K562 (cell line): ENCODE data around the gene TMEM131. TPM values are rescaled to one million over a fixed set of nuclear protein-coding genes. Genes with fewer than 3 reads are reported as not detected.

Experiments
- ATAC-seq: fragments of 200-7000 bp; cut with Tn5 transposase; 3 replicates; pipeline ENCODE4 v1.9.1; 2020; ENCODE audit warnings: moderate library complexity
- BruUV-seq: library from RNA; stranded (reverse); fragments of 400-500 nt; replicated peaks from 2 replicates; lab custom pipeline; 2021; lab: Mats Ljungman, UMichigan
- CTCF ChIA-PET: fragments of 300-600 bp; formaldehyde crosslinking; extraction: SDS; loops from one replicate; lab custom pipeline; 2021; ENCODE audit warnings: low intra/inter-chr PET ratio; lab: Yijun Ruan, JAX
- POLR2A ChIA-PET: fragments of 300-600, 350-650 bp; sonication (Branson Sonifier 250); formaldehyde crosslinking; extraction: SDS; loops from one replicate; lab custom pipeline; 2021; ENCODE audit warnings: antibody characterized with exemption, inconsistent platforms; lab: Yijun Ruan, JAX
- DNase-seq, 4 experiments: peaks; one replicate each; pipeline versions ENCODE4 v3.0.0 to v3.0.0-alpha.2; 2011 to 2018; ENCODE audit warnings: low spot score in 3 of 4, mixed read lengths in 3 of 4; ENCODE audit errors: extremely low read depth in 1 of 4
- FAIRE-seq: peaks from 2 replicates; lab custom pipeline; 2011; peaks lifted over from hg19 to GRCh38; lab: Jason Lieb, UNC
- H2AFZ ChIP-seq: 2 replicates; pipeline ENCODE4 v1.6.0; 2011; ENCODE audit warnings: low read depth, low read length, control low read depth, inconsistent platforms
- H3K27ac ChIP-seq: fragments of 200-600 bp; 3 replicates; pipeline ENCODE4 v1.8.0; 2011; ENCODE audit warnings: low read depth, mild to moderate bottlenecking, control low read depth, inconsistent platforms, low read length, moderate library complexity, mixed read lengths; ENCODE audit errors: extremely low read depth
- H3K27me3 ChIP-seq, 2 experiments: fragments of 300-600 bp in 1 of 2; 2 replicates in 1 of 2; 3 replicates in 1 of 2; pipeline versions ENCODE4 v1.6.0 to v1.8.0; 2011; ENCODE audit warnings: inconsistent platforms in 2 of 2, low read length in 2 of 2, mild to moderate bottlenecking in 1 of 2, mixed read lengths in 1 of 2, moderate library complexity in 1 of 2; ENCODE audit not compliant: control insufficient read depth in 2 of 2, insufficient read depth in 2 of 2
- H3K36me3 ChIP-seq: fragments of 300-600 bp; 3 replicates; pipeline ENCODE4 v1.8.0; 2011; ENCODE audit warnings: mild to moderate bottlenecking, low read length, inconsistent platforms; ENCODE audit not compliant: control insufficient read depth, insufficient read depth
- H3K4me1 ChIP-seq, 2 experiments: fragments of 200-600 bp in 1 of 2; replicated peaks in 1 of 2; 2 replicates in 1 of 2; 3 replicates in 1 of 2; pipeline versions ENCODE4 v1.5.1 to v1.8.0; 2011; ENCODE audit warnings: inconsistent platforms in 2 of 2, low read length in 2 of 2, mild to moderate bottlenecking in 1 of 2, mixed read lengths in 1 of 2, moderate library complexity in 1 of 2; ENCODE audit not compliant: control insufficient read depth in 2 of 2, insufficient read depth in 2 of 2
- H3K4me2 ChIP-seq: 2 replicates; pipeline ENCODE4 v1.6.1; 2011; ENCODE audit warnings: low read length, control low read depth, inconsistent platforms, mixed read lengths; ENCODE audit not compliant: insufficient read depth
- H3K4me3 ChIP-seq: fragments of 200-600 bp; sonication (generic), shearing (Covaris generic); 2 replicates; pipeline ENCODE4 v1.5.1; 2016; ENCODE audit warnings: control low read depth, inconsistent platforms
- H3K79me2 ChIP-seq: fragments of 200-600 bp; 3 replicates; pipeline ENCODE4 v1.8.0; 2011; ENCODE audit warnings: low read length, inconsistent platforms; ENCODE audit not compliant: control insufficient read depth, insufficient read depth
- H3K9ac ChIP-seq, 2 experiments: 2 replicates each; pipeline versions ENCODE4 v1.6.0 to v1.6.1; 2011; ENCODE audit warnings: low read depth in 2 of 2, low read length in 2 of 2, control low read depth in 1 of 2, inconsistent platforms in 1 of 2, mild to moderate bottlenecking in 1 of 2, mixed read lengths in 1 of 2; ENCODE audit not compliant: insufficient read depth in 1 of 2
- H3K9me1 ChIP-seq: one replicate; pipeline ENCODE4 v1.6.0; 2011; ENCODE audit warnings: inconsistent platforms, mild to moderate bottlenecking, low read length, moderate library complexity; ENCODE audit not compliant: control insufficient read depth, insufficient read depth
- H3K9me3 ChIP-seq: replicated peaks from 2 replicates; pipeline ENCODE4 v1.5.1; 2011; ENCODE audit warnings: low read depth, low read length, inconsistent platforms; ENCODE audit not compliant: control insufficient read depth, insufficient read depth
- H4K20me1 ChIP-seq: replicated peaks from 2 replicates; pipeline ENCODE4 v1.6.1; 2011; ENCODE audit warnings: low read length, inconsistent platforms, mixed read lengths; ENCODE audit not compliant: control insufficient read depth, insufficient read depth
- CBX8 ChIP-seq: fragments of 200-600 bp; sonication (generic); IDR thresholded peaks from 2 replicates; pipeline ENCODE4 v1.6.1; 2012; ENCODE audit warnings: borderline replicate concordance, mixed run types, low read depth, mild to moderate bottlenecking, moderate library complexity, mixed read lengths, low read length, control low read depth, inconsistent platforms; ENCODE audit not compliant: poor library complexity, severe bottlenecking; ENCODE audit errors: extremely low read depth
- CTBP1 ChIP-seq: fragments of 450-650 bp; IDR thresholded peaks from 2 replicates; pipeline ENCODE4 v1.6.1; 2016; ENCODE audit warnings: borderline replicate concordance
- EHMT2 ChIP-seq: fragments of 450-650 bp; IDR thresholded peaks from 2 replicates; pipeline ENCODE4 v1.6.1; 2018; ENCODE audit warnings: antibody characterized with exemption
- HSF4 ChIP-seq: fragments of 250-450 bp; sonication (Bioruptor Pico); IDR thresholded peaks from 2 replicates; pipeline ENCODE4 v2.1.2; 2022; ENCODE audit warnings: mild to moderate bottlenecking, moderate library complexity, borderline replicate concordance
- NCOR1 ChIP-seq: fragments of 450-650 bp; IDR thresholded peaks from 2 replicates; pipeline ENCODE4 v1.6.1; 2016; ENCODE audit warnings: mild to moderate bottlenecking, moderate library complexity
- PHTF2 ChIP-seq: fragments of 250-450 bp; sonication (Bioruptor Pico); IDR thresholded peaks from 2 replicates; pipeline ENCODE4 v1.5.0; 2021; ENCODE audit warnings: mild to moderate bottlenecking
- POLR2H ChIP-seq: IDR thresholded peaks from 2 replicates; pipeline ENCODE4 v1.6.1; 2016; ENCODE audit warnings: missing genetic modification characterization, low read depth, mild to moderate bottlenecking, control low read depth, missing compliant biosample characterization, moderate library complexity
- PPARD ChIP-seq: fragments of 250-450 bp; sonication (Bioruptor Pico); IDR thresholded peaks from 2 replicates; pipeline ENCODE4 v1.8.0; 2022; ENCODE audit warnings: inconsistent platforms, mild to moderate bottlenecking, moderate library complexity
- PTTG1 ChIP-seq: fragments of 450-650 bp; IDR thresholded peaks from 2 replicates; pipeline ENCODE4 v1.6.1; 2016; ENCODE audit warnings: low read depth, mild to moderate bottlenecking, missing genetic modification characterization, missing compliant biosample characterization
- RB1 ChIP-seq: fragments of 450-650 bp; IDR thresholded peaks from 2 replicates; pipeline ENCODE4 v1.6.1; 2017; ENCODE audit warnings: low read depth, mild to moderate bottlenecking
- RFX7 ChIP-seq: fragments of 250-450 bp; sonication (Bioruptor Pico); IDR thresholded peaks from 2 replicates; pipeline ENCODE4 v1.5.1; 2021; ENCODE audit warnings: mild to moderate bottlenecking
- SAFB2 ChIP-seq: fragments of 200-400 bp; formaldehyde crosslinking; IDR thresholded peaks from 2 replicates; pipeline ENCODE4 v1.6.1; 2018; ENCODE audit warnings: borderline replicate concordance, low read length, low read depth, moderate library complexity; ENCODE audit not compliant: severe bottlenecking
- SRSF1 ChIP-seq: fragments of 200-400 bp; formaldehyde crosslinking; IDR thresholded peaks from 2 replicates; pipeline ENCODE4 v1.6.1; 2017; ENCODE audit warnings: mild to moderate bottlenecking, low read depth, low read length, moderate library complexity
- SUPT5H ChIP-seq: fragments of 450-650 bp; IDR thresholded peaks from 2 replicates; pipeline ENCODE4 v1.6.1; 2016
- TCF15 ChIP-seq: fragments of 250-450 bp; sonication (Bioruptor Pico); IDR thresholded peaks from 2 replicates; pipeline ENCODE4 v1.8.0; 2022; ENCODE audit warnings: moderate library complexity, mild to moderate bottlenecking, inconsistent platforms
- WHSC1 ChIP-seq: IDR thresholded peaks from one replicate; pipeline ENCODE4 v1.6.1; 2012; ENCODE audit warnings: low read length, control low read depth, inconsistent platforms
- ZC3H4 ChIP-seq: sonication (generic); formaldehyde crosslinking; IDR thresholded peaks from 2 replicates; pipeline ENCODE4 v1.9.0; 2021; ENCODE audit warnings: missing genetic modification reagents, borderline replicate concordance
- ZFP36 ChIP-seq: fragments of 150-350 bp; IDR thresholded peaks from 2 replicates; pipeline ENCODE4 v1.6.1; 2018; ENCODE audit warnings: low read length, low read depth; ENCODE audit not compliant: partially characterized antibody
- ZNF253 ChIP-seq: fragments of 250-450 bp; sonication (Bioruptor Pico); conservative IDR thresholded peaks from 2 replicates; pipeline ENCODE4 v1.6.1; 2021; ENCODE audit warnings: mild to moderate bottlenecking
- WGBS: fragments of 100-300 bp; shearing (Covaris generic); methylation state at CpG from one replicate; pipeline ENCODE4 v1.1.6; 2016; ENCODE audit warnings: low coverage, mixed read lengths; ENCODE audit not compliant: insufficient coverage; ENCODE audit errors: missing lambda C conversion rate; 5-methylcytosine and 5-hydroxymethylcytosine counted together
- in situ Hi-C: fragments of 300-500 bp; cut with MboI; formaldehyde crosslinking; loops from 4 replicates; pipeline ENCODE4 v1.15.0; 2018; ENCODE audit warnings: inconsistent platforms, mixed read lengths
- intact Hi-C: fragments of 100-400 bp; cut with micrococcal nuclease; formaldehyde crosslinking; loops from 2 replicates; pipeline ENCODE4 v1.14.2; 2022
- polyA plus RNA-seq, 8 experiments: library from polyadenylated mRNA; depleted of rRNA in 4 of 8; stranded (reverse) in 5 of 8; unstranded in 3 of 8; fragments of >200 nt; fragmentation: Nextera tagmentation in 2 of 8; fragmentation: Illumina TruSeq in 1 of 8; extraction: Ambion mirVana in 2 of 8; extraction: Trizol in 1 of 8; gene quantifications; 2 replicates each; pipeline versions ENCODE4 v1.2.1 to v1.2.3, GENCODE V29; 2011 to 2014; ENCODE audit warnings: inconsistent platforms in 1 of 8, missing spikeins in 1 of 8
- total RNA-seq, 7 experiments: library from RNA; depleted of rRNA in 6 of 7; stranded (reverse); fragments of >200 nt in 6 of 7; fragmentation: Illumina TruSeq in 2 of 7; extraction: Trizol in 2 of 7; gene quantifications; 2 replicates each; pipeline versions ENCODE4 v1.2.1 to v1.2.3, GENCODE V29; 2011 to 2021; ENCODE audit warnings: low replicate concordance in 1 of 7
- TF ChIP-seq, protein P1 (sequence below): fragments of 250-450 bp; sonication (Bioruptor Pico); IDR thresholded peaks from 2 replicates; pipeline ENCODE4 v1.5.0; 2022; ENCODE audit warnings: mild to moderate bottlenecking

The TMEM131 gene
- total and polyA plus RNA-seq, 9 of the 15 experiments (the other 6 are each of a cell fraction or from before 2014, with no cell fraction given), result 2.5 to 21.1 (median 12.4) TPM

DNA sequence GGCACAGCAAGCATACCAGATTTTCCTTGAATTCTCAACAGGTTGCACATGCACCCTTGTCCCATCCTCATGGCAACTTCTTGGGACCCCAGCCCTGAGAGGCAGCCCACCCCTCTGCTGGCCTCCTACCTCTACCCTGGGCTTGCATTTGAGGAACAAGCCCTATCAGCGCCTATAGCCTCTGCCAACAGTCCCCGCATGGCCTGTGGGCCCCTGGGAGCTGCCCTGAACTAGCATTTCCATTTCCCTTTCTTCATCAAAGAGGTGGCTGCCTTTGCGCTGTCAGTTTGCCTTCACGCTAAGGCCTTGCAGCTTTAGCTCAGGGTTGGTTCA is 287.7 kb downstream of the TMEM131 start:
- CTCF ChIA-PET, result no interaction called here
- H3K4me3 ChIP-seq, result no peak overlapping the region
- TF ChIP-seq ZC3H4 (CRISPR knock-in tag), result no peak
- TF ChIP-seq RB1, result no peak
- no peak for TF ChIP-seq PTTG1
- TF ChIP-seq ZNF253 (CRISPR knock-in tag), result no peak
- TF ChIP-seq RFX7, result no peak
- no peak for TF ChIP-seq EHMT2
- TF ChIP-seq SAFB2, result no peak
- TF ChIP-seq, protein P1, sequence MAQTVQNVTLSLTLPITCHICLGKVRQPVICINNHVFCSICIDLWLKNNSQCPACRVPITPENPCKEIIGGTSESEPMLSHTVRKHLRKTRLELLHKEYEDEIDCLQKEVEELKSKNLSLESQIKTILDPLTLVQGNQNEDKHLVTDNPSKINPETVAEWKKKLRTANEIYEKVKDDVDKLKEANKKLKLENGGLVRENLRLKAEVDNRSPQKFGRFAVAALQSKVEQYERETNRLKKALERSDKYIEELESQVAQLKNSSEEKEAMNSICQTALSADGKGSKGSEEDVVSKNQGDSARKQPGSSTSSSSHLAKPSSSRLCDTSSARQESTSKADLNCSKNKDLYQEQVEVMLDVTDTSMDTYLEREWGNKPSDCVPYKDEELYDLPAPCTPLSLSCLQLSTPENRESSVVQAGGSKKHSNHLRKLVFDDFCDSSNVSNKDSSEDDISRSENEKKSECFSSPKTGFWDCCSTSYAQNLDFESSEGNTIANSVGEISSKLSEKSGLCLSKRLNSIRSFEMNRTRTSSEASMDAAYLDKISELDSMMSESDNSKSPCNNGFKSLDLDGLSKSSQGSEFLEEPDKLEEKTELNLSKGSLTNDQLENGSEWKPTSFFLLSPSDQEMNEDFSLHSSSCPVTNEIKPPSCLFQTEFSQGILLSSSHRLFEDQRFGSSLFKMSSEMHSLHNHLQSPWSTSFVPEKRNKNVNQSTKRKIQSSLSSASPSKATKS (CRISPR knock-in tag), result no peak
- no peak for TF ChIP-seq SRSF1
- TF ChIP-seq CTBP1, result no peak
- TF ChIP-seq CBX8, result no peak
- no peak for TF ChIP-seq ZFP36
- TF ChIP-seq POLR2H (tag), result no peak
- TF ChIP-seq WHSC1, result no peak
- no peak for TF ChIP-seq NCOR1
- TF ChIP-seq PPARD (CRISPR knock-in tag), result no peak
- no peak for TF ChIP-seq SUPT5H
- no peak for TF ChIP-seq TCF15 (CRISPR knock-in tag)
- no peak for TF ChIP-seq HSF4
- TF ChIP-seq PHTF2 (CRISPR knock-in tag), result no peak

More for the DNA sequence above, 287.7 kb downstream of the TMEM131 start:
- POLR2A ChIA-PET, result interaction anchor here (1.6 kb wide), 1 partner anchor 8 kb away, joined by 5 read pairs; no protein-coding TSS in a partner anchor
- Histone ChIP-seq H2AFZ (peak overlapping the region; percentile 54; the same call in 1 of the 2 replicates), H3K79me2 (no peaks in the 10 kb centered on the region), H3K9me1 (peaks cover 3% of the 10 kb centered on the region), H3K36me3 (no peaks in the 10 kb centered on the region), H3K4me1 (peaks cover 24 to 33% of the 10 kb centered on the region in 2 experiments), H3K4me2 (no peak overlapping the region), H3K27me3 (no peaks in the 10 kb centered on the region), H3K9me3 (no peaks in the 10 kb centered on the region; the same call in 1 of the 2 replicates), H4K20me1 (no peaks in the 10 kb centered on the region), H3K9ac (no peak overlapping the region; a peak in 1 of 4 replicates), H3K27ac (no peak overlapping the region)
- BruUV-seq, result no TSS peak
- in situ Hi-C loops (no loop called here), intact Hi-C loops (loop anchor here (10.0 kb wide), 1 partner anchor 677 kb away; no protein-coding TSS in a partner anchor)
- whole genome bisulfite sequencing, result 44% methylated on average over 3 of the region's 4 CpGs
- no peak for ATAC-seq
- peak; percentile 62 for FAIRE-seq
- DNase-seq, result no peak
